Hepatocyte (in vitro differentiated cells): ENCODE results near the gene PERCC1. TPM values are rescaled to one million over a fixed set of nuclear protein-coding genes. Genes with fewer than 3 reads are reported as not detected.

Experiments used
- DNase-seq: peaks from one replicate; pipeline ENCODE4 v3.0.0-alpha.2; 2016; ENCODE audit warnings: low spot score
- H2AFZ ChIP-seq: fragments of 200-600 bp; sonication (generic); 2 replicates; pipeline ENCODE4 v1.6.0; 2016; ENCODE audit warnings: antibody characterized with exemption, mild to moderate bottlenecking
- H3K27ac ChIP-seq: fragments of 200-600 bp; sonication (generic); 2 replicates; pipeline ENCODE4 v1.5.1; 2016; ENCODE audit warnings: mild to moderate bottlenecking
- H3K27me3 ChIP-seq: fragments of 200-600 bp; sonication (generic); 2 replicates; pipeline ENCODE4 v1.6.1; 2016
- H3K36me3 ChIP-seq: fragments of 200-600 bp; sonication (generic); replicated peaks from 2 replicates; pipeline ENCODE4 v1.5.1; 2016; ENCODE audit warnings: low read depth; ENCODE audit not compliant: insufficient read depth
- H3K4me1 ChIP-seq: fragments of 200-600 bp; sonication (generic); 2 replicates; pipeline ENCODE4 v1.5.1; 2016; ENCODE audit warnings: mild to moderate bottlenecking, moderate library complexity; ENCODE audit not compliant: insufficient read depth
- H3K4me2 ChIP-seq: fragments of 200-600 bp; sonication (generic); 2 replicates; pipeline ENCODE4 v1.6.0; 2016
- H3K4me3 ChIP-seq: fragments of 200-600 bp; sonication (generic); 2 replicates; pipeline ENCODE4 v1.5.1; 2016; ENCODE audit warnings: mild to moderate bottlenecking
- H3K79me2 ChIP-seq: fragments of 200-600 bp; sonication (generic); 2 replicates; pipeline ENCODE4 v1.6.0; 2017; ENCODE audit warnings: mild to moderate bottlenecking
- H3K9me2 ChIP-seq: fragments of 200-600 bp; sonication (generic); replicated peaks from 2 replicates; pipeline ENCODE4 v1.6.0; 2017; ENCODE audit warnings: mild to moderate bottlenecking; ENCODE audit not compliant: insufficient read depth
- H3K9me3 ChIP-seq: fragments of 200-600 bp; sonication (generic); 2 replicates; pipeline ENCODE4 v1.5.1; 2016; ENCODE audit warnings: low read depth, mild to moderate bottlenecking
- H4K20me1 ChIP-seq: fragments of 200-600 bp; sonication (generic); 2 replicates; pipeline ENCODE4 v1.6.0; 2016; ENCODE audit warnings: mild to moderate bottlenecking; ENCODE audit not compliant: insufficient read depth, poor library complexity, severe bottlenecking
- EZH2 ChIP-seq: fragments of 200-600 bp; sonication (generic); IDR thresholded peaks from 2 replicates; pipeline ENCODE4 v1.6.1; 2016; ENCODE audit warnings: antibody characterized with exemption, mild to moderate bottlenecking, borderline replicate concordance
- EZH2phosphoT487 ChIP-seq: fragments of 200-600 bp; sonication (generic); IDR thresholded peaks from one replicate; pipeline ENCODE4 v1.6.1; 2018; ENCODE audit warnings: antibody characterized with exemption, mild to moderate bottlenecking, low read depth, moderate library complexity; ENCODE audit not compliant: unreplicated experiment, severe bottlenecking
- WGBS: methylation state at CpG from one replicate; pipeline ENCODE4 v1.1.6; 2016; ENCODE audit warnings: low lambda C conversion rate; ENCODE audit errors: missing lambda C conversion rate; 5-methylcytosine and 5-hydroxymethylcytosine counted together
- polyA plus RNA-seq: library from polyadenylated mRNA; unstranded; fragments of >200 nt; fragmentation: Nextera tagmentation; extraction: Ambion mirVana; gene quantifications from 2 replicates; pipeline ENCODE4 v1.2.1, GENCODE V29; 2016
- total RNA-seq: library from RNA; depleted of rRNA; stranded (reverse); fragments of >200 nt; gene quantifications from 2 replicates; pipeline ENCODE4 v1.2.3, GENCODE V29; 2014
- TF ChIP-seq, protein P1 (sequence below): fragments of 200-600 bp; sonication (generic); IDR thresholded peaks from 2 replicates; pipeline ENCODE4 v1.5.1; 2016; ENCODE audit warnings: antibody characterized with exemption, mild to moderate bottlenecking; ENCODE audit not compliant: poor library complexity

Gene PERCC1
- total and polyA plus RNA-seq, 2 experiments from 2014 or later: 2.5 TPM; not detected in 1

DNA sequence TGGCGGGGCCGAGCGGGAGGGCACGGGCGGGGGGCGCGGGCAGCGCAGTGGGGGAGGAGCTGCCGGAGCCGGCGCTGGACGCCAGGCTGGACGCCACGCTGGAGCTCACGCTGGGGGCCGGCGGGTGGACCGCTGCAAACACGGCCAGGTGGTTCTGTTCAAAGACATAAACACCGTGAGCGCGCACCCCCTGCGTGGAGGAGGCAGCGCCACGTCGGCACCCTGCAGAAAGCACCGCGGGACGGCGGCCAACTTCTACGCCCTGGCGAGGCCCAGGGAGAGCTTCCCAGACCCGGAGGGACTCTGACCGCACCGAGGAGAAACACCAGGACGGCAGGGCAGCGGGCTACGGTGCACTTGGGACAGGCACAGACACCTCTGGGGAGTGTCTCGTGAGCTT lies 45.6 kb upstream of the PERCC1 start:
- DNase-seq: no peak
- no peaks in the 10 kb centered on the region for H3K9me3 ChIP-seq
- TF ChIP-seq, protein P1, sequence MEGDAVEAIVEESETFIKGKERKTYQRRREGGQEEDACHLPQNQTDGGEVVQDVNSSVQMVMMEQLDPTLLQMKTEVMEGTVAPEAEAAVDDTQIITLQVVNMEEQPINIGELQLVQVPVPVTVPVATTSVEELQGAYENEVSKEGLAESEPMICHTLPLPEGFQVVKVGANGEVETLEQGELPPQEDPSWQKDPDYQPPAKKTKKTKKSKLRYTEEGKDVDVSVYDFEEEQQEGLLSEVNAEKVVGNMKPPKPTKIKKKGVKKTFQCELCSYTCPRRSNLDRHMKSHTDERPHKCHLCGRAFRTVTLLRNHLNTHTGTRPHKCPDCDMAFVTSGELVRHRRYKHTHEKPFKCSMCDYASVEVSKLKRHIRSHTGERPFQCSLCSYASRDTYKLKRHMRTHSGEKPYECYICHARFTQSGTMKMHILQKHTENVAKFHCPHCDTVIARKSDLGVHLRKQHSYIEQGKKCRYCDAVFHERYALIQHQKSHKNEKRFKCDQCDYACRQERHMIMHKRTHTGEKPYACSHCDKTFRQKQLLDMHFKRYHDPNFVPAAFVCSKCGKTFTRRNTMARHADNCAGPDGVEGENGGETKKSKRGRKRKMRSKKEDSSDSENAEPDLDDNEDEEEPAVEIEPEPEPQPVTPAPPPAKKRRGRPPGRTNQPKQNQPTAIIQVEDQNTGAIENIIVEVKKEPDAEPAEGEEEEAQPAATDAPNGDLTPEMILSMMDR: no peak
- TF ChIP-seq EZH2 (no peak), EZH2phosphoT487 (no peak)
- H3K27me3 ChIP-seq: no peaks in the 10 kb centered on the region
- no peaks in the 10 kb centered on the region for H3K36me3 ChIP-seq
- no peaks in the 10 kb centered on the region for H3K9me2 ChIP-seq
- H3K79me2 ChIP-seq: no peaks in the 10 kb centered on the region
- H3K4me2 ChIP-seq: no peak overlapping the region
- no peaks in the 10 kb centered on the region for H4K20me1 ChIP-seq
- no peak overlapping the region for H3K4me3 ChIP-seq
- 96% methylated on average over 24 of the region's 39 CpGs for WGBS
- no peak overlapping the region for H3K27ac ChIP-seq
- H3K4me1 ChIP-seq: no peaks in the 10 kb centered on the region
- H2AFZ ChIP-seq: no peak overlapping the region

DNA sequence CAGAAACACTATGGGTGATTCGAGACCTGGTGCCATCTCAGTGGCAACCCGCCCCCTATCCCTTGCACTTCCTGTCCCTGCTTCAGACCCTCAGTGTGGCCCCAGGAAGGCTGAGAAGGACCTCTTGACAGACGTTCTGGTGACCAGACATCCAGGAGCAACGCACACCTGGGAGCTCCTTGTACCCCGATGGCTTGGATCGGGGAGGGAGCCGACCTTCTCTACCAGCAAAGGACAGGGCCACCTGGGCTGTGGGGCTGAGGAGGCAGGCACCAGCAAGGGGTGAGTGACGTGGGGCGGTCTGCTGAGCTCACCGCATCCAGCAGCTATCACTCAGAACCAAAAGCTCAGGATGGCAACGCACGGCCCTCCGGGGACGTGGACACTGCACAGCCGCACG lies 43.5 kb upstream of the PERCC1 start:
- Histone ChIP-seq H3K9me2 (no peaks in the 10 kb centered on the region), H3K9me3 (no peaks in the 10 kb centered on the region), H3K4me2 (no peak overlapping the region), H3K36me3 (no peaks in the 10 kb centered on the region), H3K4me3 (no peak overlapping the region), H3K79me2 (no peaks in the 10 kb centered on the region), H3K27me3 (no peaks in the 10 kb centered on the region), H4K20me1 (no peaks in the 10 kb centered on the region), H3K27ac (no peak overlapping the region), H2AFZ (no peak overlapping the region), H3K4me1 (no peaks in the 10 kb centered on the region)
- DNase-seq: no peak
- no peak for TF ChIP-seq EZH2phosphoT487
- 91% methylated on average over 10 of the region's 16 CpGs for WGBS

DNA sequence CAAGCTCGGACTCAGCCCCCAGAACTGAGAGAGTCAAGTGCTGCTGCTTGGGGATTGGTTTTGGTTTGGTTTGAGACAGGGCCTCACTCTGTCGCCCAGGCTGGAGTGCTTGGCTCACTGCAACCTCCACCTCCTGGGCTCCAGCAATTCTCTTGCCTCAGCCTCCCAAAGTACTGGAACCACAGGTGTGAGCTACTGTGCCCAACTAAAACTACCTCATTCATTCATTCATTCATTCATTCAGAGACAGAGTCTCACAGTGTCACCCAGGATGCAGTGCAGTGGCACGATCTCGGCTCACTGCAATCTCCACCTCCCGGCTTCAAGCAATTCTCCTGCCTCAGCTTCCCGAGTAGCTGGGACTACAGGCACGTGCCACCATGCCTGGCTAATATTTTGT lies 41.1 kb upstream of the PERCC1 start:
- Histone ChIP-seq H3K4me1 (no peaks in the 10 kb centered on the region), H3K4me3 (no peak overlapping the region), H3K4me2 (no peak overlapping the region), H3K36me3 (no peaks in the 10 kb centered on the region), H3K27ac (no peak overlapping the region), H4K20me1 (no peaks in the 10 kb centered on the region), H2AFZ (no peak overlapping the region), H3K27me3 (no peaks in the 10 kb centered on the region), H3K79me2 (no peaks in the 10 kb centered on the region), H3K9me3 (no peaks in the 10 kb centered on the region), H3K9me2 (no peaks in the 10 kb centered on the region)
- no peak for TF ChIP-seq EZH2
- over 99% methylated on average over 7 of the region's 7 CpGs for WGBS
- DNase-seq: no peak

DNA sequence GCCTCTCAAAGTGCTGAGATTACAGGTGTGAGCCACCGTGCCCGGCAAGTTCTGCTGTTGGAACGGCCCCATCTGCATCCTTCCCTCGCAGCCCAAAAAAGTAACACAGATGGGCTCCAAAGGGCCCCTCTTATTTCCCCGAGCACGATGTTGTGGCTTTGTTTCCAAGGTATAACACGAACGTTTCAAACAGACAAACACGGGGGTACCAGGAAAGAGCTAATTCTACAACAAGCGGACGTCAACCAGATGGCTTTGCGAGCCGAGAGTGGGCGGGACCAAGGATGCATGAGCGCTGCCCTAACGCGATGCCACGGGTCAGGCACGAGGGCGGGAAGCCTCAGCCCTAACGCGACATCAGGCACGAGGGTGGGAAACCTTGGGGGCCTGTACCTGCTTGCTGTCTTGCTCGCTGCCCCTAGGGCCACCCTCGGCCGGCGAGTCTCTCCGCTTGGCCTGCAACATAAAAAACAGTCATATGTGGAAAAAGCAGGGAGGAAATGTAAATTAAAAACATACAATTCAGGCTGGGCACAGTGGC lies 40.6 kb upstream of the PERCC1 start:
- no peak for DNase-seq
- TF ChIP-seq, protein P1: no peak
- TF ChIP-seq EZH2 (no peak), EZH2phosphoT487 (no peak)
- H2AFZ ChIP-seq: no peak overlapping the region
- H3K9me2 ChIP-seq: no peaks in the 10 kb centered on the region
- H3K9me3 ChIP-seq: no peaks in the 10 kb centered on the region
- H3K4me2 ChIP-seq: no peak overlapping the region
- H3K4me1 ChIP-seq: no peaks in the 10 kb centered on the region
- H3K4me3 ChIP-seq: no peak overlapping the region
- H3K79me2 ChIP-seq: no peaks in the 10 kb centered on the region
- H3K27me3 ChIP-seq: no peaks in the 10 kb centered on the region
- H3K36me3 ChIP-seq: no peaks in the 10 kb centered on the region
- no peaks in the 10 kb centered on the region for H4K20me1 ChIP-seq
- 96% methylated on average over 27 of the region's 28 CpGs for WGBS
- H3K27ac ChIP-seq: no peak overlapping the region
